HG03558 (cell line): Measurements from ENCODE around the gene GLIPR2.
"Not testable (repeated sequence)": the region's sequence is repeated elsewhere in the genome, so short reads cannot be mapped to it uniquely, and the experiment has no call there.

Experiments
- ATAC-seq: cut with Tn5 transposase; IDR thresholded peaks from one replicate; pipeline ENCODE4 v1.9.1; 2021; ENCODE audit warnings: moderate number of reproducible peaks; ENCODE audit not compliant: unreplicated experiment; ENCODE audit errors: extremely low read depth

The GLIPR2 gene

DNA sequence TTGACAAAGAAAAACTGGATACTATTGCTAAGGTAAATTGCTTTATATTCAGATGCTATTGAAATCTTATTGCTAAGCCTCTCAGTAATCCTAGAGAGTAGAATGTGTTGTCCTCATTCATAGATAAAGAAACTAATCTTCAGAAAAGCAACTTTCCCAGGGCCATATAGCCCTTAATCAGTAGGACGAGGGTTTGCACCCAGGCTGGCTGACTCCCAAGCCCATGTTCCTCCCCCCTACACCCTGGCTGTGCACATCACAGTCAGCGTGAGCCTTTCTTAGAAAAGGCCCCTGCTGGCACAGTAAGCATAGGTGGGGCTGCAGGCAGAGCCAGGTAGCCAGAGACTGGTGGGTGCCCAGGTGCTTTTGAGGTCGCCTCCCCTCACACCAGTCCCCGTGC is 15.8 kb upstream of the GLIPR2 start:
- no peak for ATAC-seq

DNA sequence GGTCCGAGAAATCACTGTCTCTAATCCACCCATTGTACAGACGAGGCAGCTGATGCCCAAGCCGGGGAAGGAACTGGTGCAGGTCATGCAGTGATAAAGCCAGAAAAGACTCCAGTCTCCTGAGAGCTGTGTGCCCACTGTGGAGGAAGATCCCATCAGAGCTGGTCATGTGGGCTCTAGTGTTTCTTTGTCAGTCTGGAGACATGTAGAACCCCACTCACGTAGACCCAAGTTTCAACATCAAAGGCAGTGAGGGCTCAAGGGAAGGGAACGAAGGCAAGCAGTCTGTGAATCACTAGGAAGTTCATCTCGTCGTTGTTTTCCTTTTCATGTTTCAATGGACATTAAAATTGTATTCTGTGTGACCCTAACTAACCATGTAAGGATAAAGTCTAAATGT is 14.6 kb upstream of the GLIPR2 start:
- ATAC-seq, result no peak

DNA sequence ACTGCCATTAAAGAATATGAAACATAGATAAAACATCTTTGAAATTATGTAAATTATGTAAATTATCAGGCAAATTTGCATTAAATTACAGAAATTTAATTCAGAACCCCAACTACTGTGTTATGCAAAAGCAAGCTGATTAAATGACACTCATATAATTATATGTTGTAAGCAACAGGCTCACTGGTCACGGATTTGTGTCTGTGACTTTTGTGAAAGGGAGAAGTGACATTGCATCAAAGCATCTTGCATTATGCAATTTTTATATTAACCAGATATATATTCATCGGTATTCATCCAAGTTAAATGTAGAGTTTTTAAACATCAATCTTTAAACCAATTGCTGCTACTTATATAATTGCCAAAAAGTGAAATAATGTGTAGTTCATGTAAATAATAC is 13.0 kb upstream of the GLIPR2 start:
- ATAC-seq, result no peak

DNA sequence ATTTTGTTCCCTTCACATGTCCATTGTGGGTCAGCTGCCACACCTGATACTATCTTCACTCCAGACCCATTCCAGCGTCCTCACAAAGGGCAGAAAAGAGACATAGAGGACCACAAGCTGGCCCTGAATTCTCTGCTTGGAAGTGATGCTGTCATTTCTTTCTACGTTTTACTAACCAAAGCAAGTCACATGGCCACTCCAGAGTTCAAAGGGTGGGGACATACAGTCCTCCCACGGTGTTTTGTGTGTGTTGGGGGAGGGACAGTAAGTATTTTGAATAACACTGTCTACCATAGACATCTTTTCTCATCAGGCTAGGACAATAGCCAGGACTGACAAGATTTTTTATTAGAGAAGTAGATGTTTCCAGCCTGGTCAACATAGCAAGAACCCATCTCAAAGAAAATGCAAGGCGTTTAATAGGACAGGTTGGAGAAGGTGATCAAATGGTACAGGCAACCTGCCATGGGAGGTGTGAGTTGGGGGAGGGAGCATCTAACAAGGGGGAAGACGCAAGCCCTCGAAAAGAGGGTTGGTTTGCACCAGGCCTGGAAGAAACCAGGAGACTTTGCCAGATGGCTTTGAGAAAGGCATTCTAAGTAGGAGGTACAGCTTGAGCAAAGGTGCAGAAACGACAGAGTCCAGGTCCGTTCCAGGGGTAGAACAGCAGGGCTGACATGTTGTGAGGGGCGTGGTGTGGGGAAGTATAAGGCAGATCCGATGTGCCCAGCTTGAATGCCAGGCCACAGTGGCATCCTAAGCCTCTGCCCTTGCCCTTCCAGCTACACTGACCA is 11.3 kb upstream of the GLIPR2 start:
- no peak for ATAC-seq

DNA sequence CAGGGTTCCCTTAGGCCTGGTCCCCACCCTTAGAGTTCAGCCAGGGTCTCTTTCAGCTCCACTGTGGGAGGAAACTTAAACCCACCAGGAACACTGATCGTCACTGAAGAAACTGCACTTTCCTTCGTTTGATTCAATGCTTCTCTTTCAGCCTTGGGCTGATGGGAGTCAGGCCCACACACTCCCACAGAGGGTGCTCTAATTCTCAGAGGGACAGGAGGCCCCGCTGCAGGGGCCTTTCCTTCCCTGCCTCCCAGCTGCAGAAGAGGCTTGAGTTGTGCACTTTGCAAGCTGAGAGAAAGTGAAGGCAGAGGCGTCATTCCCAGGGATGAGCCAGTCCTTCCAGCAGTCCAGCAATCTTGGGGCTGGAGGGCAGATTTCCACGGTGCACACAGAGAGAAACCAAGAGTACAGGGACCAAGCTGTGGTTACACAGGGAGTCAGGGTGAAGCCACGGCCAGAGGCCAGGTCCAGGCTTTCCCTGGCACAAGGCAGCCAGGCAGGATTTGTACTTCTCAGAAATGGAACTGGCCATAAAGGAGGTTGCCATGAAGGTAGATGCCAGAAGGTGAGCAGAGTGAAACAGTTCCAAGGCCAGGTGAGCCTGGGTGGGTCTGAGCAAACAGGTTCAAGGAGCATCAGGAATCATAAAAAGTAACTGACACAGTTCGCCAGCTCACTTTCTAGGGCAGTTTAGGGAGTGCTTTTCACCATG is 10.4 kb upstream of the GLIPR2 start:
- no peak for ATAC-seq

DNA sequence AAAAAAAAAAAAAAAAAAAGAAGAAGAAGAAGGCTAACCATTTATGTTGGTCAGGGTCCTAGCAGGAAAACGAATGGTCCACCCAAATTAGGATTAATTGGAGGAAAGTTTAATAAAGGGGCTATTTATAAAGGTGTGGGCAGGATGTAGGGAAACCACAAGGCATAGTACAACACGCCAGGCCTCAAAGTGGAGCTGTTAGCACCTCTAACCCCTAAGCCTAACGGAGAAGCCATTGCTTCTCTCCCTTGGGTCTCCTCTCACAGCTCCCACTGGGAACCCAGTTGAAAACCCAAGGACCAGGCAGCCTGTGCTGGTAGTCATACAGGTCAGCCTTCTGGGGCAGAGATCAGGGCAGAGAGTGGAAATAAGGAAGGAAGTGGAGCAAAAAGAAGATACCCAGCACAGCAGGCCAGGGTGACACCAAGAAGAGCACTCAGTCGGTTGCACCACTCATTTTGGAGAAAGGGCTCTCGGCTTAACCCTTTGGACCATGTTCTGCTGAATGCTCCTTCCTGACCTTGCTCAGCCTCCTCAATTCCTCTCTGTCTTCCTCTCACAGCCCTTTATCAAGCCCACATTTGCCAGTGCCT is 8.8 kb upstream of the GLIPR2 start:
- no peak for ATAC-seq

DNA sequence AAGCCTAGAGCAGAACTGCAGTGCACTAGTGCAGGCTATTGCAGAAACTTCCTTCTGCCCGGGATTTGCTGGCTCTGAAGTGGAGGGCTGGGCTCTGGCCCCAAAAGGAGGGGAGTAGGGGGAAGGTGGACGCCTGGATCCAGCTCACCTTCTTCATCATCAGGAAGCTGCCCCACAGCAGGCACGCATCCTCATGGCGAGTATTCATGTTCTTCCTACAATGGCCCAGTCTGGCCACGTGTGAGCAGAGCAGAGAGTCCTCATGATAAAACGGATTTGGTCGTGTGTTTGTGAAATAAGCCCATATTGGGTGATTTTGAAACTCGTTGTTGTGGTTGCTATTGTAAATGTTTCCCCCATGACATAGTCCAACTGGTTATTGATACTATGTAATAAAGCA is 8.2 kb upstream of the GLIPR2 start:
- no peak for ATAC-seq

DNA sequence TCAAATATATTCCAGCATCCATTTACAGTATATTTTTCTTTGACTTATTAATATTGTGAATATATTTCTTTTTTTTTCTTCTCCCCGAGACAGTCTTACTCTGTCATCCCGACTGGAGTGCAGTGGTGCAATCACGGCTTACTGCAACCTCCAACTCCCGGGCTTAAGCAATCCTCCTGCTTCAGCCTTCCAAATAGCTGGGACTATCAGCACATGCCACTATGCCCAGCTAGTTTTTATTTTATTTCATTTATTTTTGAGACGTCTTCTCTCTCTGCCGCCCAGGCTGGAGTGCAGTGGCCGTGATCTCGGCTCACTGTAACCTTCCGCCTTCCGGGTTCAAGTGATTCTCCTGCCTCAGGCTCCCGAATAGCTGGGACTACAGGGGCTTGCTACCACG is 7.4 kb upstream of the GLIPR2 start:
- no peak for ATAC-seq

DNA sequence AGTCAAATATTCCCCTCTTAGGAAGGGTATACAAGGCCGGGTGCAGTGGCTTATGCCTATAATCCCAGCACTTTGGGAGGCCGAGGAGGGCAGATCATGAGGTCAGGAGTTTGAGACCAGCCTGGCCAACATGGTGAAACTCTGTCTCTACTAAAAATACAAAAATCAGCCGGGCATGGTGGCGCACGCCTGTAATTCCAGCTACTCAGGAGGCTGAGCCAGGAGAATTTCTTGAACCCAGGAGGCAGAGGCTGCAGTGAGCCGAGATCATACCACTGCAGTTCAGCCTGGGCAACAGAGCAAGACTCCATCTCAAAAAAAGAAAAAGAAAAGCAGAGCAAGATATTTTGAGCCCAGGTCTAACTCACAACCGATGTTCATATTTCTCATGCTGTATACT is 4.9 kb upstream of the GLIPR2 start:
- ATAC-seq, result not testable (repeated sequence)

DNA sequence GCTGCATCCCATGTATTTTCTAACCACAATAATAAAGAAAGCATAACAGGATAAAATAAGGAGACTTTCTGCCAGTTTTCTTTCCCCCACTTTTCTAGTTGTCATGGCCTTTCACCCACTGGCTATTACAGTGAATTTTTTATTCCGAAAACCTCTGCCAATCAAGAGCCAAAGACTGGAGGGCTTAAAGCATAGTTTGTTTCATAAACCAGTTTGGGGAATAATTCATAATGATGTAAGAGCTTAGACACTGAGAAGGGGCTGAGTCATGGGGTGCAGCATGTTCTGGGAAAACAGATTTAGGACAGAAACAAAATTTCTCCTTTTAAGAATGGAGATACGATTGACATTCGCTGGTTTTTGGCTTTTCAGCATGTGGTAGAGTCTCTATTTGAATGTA is 4.4 kb upstream of the GLIPR2 start:
- ATAC-seq, result no peak

DNA sequence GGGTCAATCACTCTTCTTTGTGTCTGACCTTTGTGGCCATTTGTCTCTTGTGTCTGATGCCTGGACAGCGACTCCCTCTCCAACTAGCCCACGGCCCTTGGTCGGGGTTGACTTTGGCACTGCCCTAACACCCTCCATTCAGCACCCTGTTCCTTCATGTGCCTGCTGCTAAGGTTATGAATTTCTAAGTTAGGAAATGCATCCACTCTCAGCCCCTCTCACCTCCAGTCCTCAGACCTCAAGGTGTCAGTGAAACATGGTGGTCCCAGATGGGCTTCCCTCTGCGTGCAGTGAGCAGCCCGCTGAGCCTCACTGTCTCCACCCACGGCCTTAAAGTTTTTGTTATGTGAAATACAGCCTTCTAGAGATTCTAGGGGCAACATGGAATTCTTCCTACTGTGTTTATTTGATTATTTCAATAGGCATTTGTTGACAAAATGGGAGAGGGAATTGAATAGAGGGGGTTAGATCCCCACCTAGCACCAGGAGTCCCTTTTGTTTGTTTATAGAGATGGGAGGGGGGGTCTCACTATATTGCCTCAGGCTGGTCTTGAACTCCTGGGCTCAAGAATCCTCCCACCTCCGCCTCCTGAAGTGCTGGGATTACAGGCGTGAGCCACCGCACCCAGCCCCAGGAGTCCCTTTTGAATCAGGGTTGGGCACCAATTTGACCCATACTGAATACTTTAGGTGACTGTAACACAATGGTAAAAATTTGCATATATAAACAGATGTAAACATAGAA is 1.6 kb upstream of the GLIPR2 start:
- ATAC-seq, result no peak

DNA sequence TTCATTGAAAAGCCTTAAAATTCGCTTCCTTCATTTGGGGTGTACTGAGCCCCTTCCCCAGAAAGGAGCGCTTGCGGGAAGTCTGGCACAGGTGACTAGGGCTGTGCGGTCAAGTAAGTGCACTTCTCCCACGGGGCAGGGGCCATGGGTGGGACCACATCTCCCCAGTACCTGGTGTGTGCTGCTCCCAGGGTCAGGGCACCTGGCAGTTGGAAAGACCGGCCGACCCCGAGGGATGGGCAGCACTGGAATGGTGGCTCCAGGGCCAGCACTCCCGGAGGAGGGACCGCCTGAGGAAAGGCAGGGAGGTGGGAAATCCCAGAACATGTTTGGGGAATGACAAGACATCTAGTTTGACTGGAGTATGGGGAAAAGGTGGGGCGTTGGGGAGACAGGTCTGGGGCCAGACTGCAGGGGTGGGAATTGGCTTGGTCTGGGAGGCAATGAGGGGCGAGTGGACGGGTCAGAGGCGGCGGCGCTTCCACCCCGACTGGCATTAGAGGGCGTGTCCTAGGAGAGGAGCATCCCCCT is 727 bp upstream of the GLIPR2 start:
- ATAC-seq, result no peak

DNA sequence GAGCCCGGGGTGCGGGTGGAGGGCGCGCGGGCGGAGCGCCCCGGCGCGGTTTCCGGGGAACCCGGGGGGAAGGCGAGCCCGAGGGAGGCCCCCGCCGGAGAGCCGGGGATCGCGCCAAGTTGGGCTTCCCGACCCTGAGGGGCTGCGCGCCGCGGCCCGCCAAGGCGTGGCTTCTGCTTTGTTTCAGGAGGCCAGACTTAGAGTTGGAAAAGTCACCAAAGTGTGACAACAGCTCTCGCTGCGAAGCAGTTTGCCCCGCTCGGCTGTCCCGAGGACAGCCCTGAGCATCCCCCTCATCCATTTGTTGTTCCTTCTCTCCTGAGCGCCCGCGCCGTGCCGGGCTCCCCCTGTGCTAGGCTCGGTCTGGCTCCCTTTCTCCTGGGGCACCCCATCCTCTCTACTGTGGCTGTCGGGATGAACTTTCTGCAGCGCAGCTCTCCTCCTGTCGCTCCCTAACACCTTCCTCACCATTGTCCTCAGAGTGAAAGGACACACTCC is 410 bp downstream of the GLIPR2 start:
- no peak for ATAC-seq

DNA sequence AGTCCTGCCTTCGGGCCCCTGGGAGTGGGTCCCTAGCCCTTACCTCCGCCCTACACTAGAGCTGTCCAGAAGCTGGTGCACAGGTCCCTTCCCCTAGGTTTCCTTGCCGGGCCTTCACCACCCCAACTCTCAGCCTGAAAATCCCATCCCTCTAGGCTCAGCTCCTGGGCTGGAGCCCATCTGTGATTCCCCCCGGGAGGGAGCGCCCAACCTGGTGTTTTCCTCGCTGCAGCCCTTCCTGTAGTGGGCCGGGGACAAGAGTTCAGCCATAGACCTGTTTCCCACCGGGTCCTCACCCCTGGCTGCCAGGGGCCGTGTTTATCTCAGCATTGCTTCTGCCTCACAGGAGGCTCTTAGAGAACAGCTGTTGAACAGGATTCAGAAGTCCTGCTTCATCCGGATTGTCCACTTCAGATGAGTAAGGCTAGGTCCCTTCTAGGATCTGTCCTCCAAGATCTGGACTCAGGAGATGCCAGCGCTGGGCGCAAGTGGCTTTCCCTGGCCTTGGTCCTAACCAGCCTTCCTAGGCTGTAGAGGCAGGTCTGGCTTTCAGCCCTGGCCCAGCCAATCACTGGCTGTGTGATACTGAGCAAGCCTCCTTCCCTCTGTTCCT is 965 bp downstream of the GLIPR2 start:
- ATAC-seq, result no peak

DNA sequence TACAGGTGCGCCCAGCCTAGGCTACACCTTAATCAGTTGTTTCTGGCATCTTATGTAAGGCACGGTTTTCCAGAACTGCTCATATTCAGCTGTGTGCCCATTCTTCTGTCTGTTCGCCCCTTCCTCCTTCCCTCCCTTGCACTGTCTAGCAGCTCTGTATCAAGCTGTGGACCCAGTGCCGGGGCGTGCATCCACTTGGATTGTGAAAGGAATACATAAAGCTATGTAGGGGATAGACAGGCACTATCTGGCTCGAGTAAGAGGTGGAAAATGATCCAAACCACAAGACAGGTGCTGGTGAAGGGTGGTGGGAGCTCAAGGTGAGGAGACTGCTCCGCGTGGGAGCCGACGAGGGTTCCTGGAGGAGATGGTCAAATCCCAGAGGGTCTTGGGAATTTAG is 2.0 kb downstream of the GLIPR2 start:
- ATAC-seq, result no peak

DNA sequence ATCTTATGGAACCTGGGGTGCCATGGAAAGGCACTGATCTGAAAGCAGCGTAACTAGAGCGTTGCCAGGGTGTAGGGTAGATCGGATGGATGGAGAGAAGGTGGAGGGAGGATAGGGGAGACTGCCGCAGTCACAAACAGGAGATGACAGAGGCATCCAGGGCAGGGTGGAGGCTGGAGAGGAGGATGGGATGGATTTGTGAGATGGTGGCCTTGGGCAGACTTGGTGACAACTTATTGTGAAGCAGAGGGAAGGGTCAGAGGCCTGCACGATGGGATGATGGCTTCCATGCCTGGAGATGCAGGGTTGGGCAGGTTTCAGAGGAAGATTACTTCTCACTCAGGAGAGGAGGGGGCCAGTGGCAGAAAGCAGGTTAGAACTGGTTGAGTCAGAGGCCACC is 2.4 kb downstream of the GLIPR2 start:
- no peak for ATAC-seq

DNA sequence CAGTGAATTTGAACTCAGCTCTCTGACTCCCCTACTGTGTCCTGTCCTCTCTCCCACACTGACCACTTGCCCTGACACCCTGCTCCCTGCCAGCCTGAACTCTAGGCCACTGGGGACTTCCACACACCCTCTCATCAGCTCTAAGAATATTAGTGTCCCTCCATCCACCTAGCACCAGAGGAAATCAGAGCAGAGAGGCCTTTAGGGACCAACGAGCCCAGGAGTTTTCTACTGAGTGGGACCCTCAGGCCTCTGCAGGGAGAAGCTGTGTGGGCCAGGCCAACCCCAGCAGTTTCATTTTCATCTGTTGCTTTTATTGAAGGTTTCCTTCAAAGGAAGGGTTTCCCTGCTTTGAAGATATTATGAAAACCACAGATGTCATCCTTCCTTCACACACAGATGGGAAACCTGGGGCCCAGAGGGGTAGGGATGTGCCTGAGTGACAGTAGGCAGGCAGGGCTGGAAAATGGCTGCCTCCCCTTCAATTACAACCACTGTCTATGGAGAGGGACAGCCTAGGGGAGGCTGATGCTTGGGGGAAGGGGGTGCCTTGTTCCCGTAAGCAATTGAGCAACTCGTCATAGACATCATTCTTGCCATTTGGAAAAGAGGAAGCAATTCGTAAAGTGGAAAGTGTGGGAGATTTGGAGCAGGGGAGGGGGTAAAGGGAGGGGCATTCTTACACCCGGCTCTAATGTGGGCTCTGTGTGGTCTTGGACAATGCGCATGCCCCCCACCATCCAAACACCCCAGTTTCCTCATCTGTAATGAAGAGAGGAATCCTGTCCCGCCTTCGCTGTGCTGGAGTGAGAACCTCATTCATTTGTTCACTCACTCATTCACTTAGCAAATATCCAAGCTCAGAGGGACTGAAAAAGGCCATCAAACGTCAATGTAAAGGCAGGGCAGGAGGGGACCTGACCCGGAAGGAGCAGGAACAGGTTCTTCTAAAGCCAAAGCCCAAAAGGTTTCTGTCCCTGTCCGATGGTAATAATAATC is 3.9 kb downstream of the GLIPR2 start:
- no peak for ATAC-seq

DNA sequence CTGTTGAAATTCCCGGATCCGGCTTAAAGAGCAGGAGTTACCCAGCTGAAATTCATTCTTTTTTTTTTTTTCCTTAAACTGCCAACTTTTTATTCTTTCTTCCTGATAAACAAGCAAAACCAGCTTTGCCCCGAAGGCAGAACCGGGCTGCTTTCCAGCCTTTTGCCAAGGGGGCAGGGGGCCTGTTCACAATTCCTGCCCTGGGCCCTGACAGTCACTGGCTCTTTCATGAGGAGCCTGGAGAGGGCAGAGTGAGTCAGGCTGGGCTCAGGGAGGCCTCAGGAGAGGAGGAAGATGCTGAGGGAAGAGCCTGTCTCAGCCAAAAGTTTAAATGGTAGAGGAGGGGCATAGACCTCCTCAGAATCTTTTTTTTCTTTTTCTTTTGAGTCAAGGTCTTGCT is 4.8 kb downstream of the GLIPR2 start:
- ATAC-seq, result no peak

DNA sequence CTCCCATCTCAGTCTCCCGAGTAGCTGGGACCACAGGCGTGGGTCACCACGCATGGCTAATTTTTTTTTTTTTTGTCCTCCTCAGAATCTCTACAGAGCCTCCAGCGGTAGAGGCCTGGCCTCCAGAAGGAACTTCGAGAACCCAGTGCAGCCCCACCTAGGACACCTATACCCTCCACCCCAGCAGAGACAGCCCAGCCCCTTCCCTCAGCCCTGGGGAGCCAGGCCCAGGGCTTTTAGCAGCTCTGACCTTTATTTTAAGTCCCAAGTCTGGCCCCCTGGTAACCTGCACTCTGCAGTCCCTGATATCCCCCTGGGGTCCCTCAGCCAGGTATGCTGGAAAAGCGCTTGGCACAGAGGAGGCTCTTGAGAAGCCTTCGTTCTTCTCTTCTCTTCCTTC is 5.2 kb downstream of the GLIPR2 start:
- ATAC-seq, result no peak
